AG04449 (cell line): ENCODE measurements around the gene OXCT1.

Experiments used
- CTCF ChIA-PET: fragments of 350-600 bp; formaldehyde crosslinking; extraction: SDS; loops from one replicate; lab custom pipeline; 2021; ENCODE audit warnings: antibody characterized with exemption; lab: Yijun Ruan, JAX
- POLR2A ChIA-PET: fragments of 400-600, 350-600 bp; formaldehyde crosslinking; extraction: SDS; loops from one replicate; lab custom pipeline; 2020; ENCODE audit warnings: antibody characterized with exemption, inconsistent platforms; lab: Yijun Ruan, JAX
- DNase-seq: peaks from one replicate; pipeline ENCODE4 v3.0.0-alpha.2; 2010; ENCODE audit warnings: low read depth, low spot score
- H3K4me3 ChIP-seq: 2 replicates; pipeline ENCODE4 v1.5.1; 2011; ENCODE audit warnings: low read depth, mild to moderate bottlenecking, control low read depth, low read length
- CTCF ChIP-seq: IDR thresholded peaks from one replicate; pipeline ENCODE4 v1.5.1; 2011; ENCODE audit warnings: mild to moderate bottlenecking, moderate library complexity, low read length, control low read depth, inconsistent platforms; ENCODE audit not compliant: insufficient read depth; ENCODE audit errors: missing control alignments

OXCT1 gene

GRCh38 chr5:41883936-41884335 lies 13.7 kb upstream of the OXCT1 start:
- no peak for DNase-seq
- ChIA-PET POLR2A (no interaction called here), CTCF (no interaction called here)
- no peak overlapping the region for H3K4me3 ChIP-seq
- no peak for TF ChIP-seq CTCF

GRCh38 chr5:41883243-41883642 lies 13.0 kb upstream of the OXCT1 start:
- H3K4me3 ChIP-seq, result no peak overlapping the region
- ChIA-PET CTCF (no interaction called here), POLR2A (no interaction called here)
- TF ChIP-seq CTCF, result no peak
- no peak for DNase-seq

DNA sequence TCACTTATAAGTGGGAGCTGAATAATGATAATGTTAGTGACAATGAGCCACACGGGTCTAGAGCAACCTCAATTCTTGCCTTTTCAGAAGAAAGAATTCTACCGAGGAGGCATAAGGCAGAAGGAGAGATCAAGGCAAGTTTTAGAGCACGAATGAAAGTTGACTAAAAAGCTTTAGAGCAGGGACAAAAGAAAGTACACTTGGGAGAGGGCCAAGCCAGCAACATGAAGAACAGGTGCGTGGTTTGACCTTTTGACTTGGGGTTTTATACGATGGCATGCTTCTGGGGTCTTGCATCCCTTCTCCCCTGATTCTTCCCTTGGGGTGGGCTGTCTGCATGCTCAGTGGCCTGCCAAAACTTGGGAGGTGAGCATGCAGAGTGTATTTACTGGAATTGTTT lies 12.5 kb upstream of the OXCT1 start:
- no peak for TF ChIP-seq CTCF
- H3K4me3 ChIP-seq, result no peak overlapping the region
- CTCF ChIA-PET, result no interaction called here
- DNase-seq, result no peak
- POLR2A ChIA-PET, result no interaction called here

- no peak overlapping the region for H3K4me3 ChIP-seq
- no peak for DNase-seq
- ChIA-PET CTCF (interaction anchor here (2.2 kb wide), 1 partner anchor 23 kb away, joined by 9 read pairs; no protein-coding TSS in a partner anchor), POLR2A (no interaction called here)
- no peak for TF ChIP-seq CTCF
These were observed 8.6 kb upstream of the OXCT1 start for GRCh38 chr5:41878643-41879478.

DNA sequence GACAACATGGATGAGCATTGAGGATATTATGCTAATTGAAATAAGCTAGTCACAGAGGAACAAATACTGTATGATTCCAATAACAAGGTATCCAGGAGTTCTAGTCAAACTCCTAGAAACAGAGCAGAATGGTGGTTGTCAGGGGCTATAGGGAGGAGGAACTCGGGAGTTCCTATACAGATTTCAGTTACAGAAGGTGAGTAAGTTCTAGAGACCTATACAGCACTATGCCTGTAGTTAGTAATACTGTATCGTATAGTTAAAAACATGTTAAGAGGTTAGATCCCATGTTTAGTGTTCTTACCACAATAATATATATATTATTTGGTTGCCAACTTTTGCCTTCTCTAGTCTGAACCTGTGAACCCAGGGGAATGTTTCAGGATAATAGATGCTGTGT lies 7.9 kb upstream of the OXCT1 start:
- DNase-seq, result no peak
- ChIA-PET CTCF (interaction anchor here (2.2 kb wide), 1 partner anchor 22 kb away, joined by 9 read pairs; no protein-coding TSS in a partner anchor), POLR2A (no interaction called here)
- TF ChIP-seq CTCF, result no peak
- no peak overlapping the region for H3K4me3 ChIP-seq

DNA sequence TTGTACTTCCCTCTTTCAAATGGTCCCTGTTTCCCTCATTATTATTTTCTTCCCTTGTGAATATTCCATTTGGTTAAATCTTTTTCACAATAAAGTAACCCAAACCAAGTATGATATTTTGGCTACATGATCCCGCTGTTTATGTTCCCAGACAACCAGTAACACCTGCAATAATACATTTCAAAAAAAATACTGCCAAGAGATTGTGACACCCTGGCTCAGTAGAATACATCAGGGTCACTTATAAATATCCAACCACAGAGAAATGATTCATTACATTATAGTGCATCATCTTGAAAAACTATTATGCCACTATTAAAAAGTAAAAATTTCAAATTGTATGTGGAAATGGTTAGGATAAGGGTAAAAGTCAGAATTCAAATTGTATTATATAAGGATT lies 7.2 kb upstream of the OXCT1 start:
- CTCF ChIA-PET, result interaction anchor here (1.4 to 2.2 kb wide), 3 partner anchors 19 to 34 kb away, joined by 3 to 9 read pairs (median 3); no protein-coding TSS in a partner anchor
- POLR2A ChIA-PET, result no interaction called here
- no peak for TF ChIP-seq CTCF
- H3K4me3 ChIP-seq, result no peak overlapping the region
- no peak for DNase-seq
